Cardiac fibroblast (primary cell): Measurements from ENCODE around the gene HSPBP1.

Experiments
- DNase-seq, 2 donors: peaks; one replicate each; pipeline versions ENCODE4 v3.0.0 to v3.0.0-alpha.2; 2010; ENCODE audit warnings: low read depth in 2 of 2
- H3K4me3 ChIP-seq, 2 donors: replicated peaks in 1 of 2; 1 replicate in 1 of 2; 2 replicates in 1 of 2; pipeline ENCODE4 v1.5.1; 2011; ENCODE audit warnings: low read depth in 2 of 2, low read length in 2 of 2, mild to moderate bottlenecking in 2 of 2, moderate library complexity in 1 of 2
- CTCF ChIP-seq: IDR thresholded peaks from one replicate; pipeline ENCODE4 v1.5.1; 2011; ENCODE audit warnings: low read depth, mild to moderate bottlenecking, low read length, inconsistent platforms

HSPBP1 gene

GRCh38 chr19:55250262-55251036 lies 29.5 kb downstream of the HSPBP1 start:
- no peak for DNase-seq
- no peak overlapping the region for H3K4me3 ChIP-seq
- TF ChIP-seq CTCF = no peak

- no peak for TF ChIP-seq CTCF
- H3K4me3 ChIP-seq = no peak overlapping the region
- no peak for DNase-seq
Measured at GRCh38 chr19:55249841-55250240, 30.1 kb downstream of the HSPBP1 start.

GRCh38 chr19:55248704-55249103 lies 31.2 kb downstream of the HSPBP1 start:
- no peak overlapping the region for H3K4me3 ChIP-seq
- no peak for TF ChIP-seq CTCF
- no peak for DNase-seq

GRCh38 chr19:55248166-55248675 lies 31.7 kb downstream of the HSPBP1 start:
- no peak overlapping the region for H3K4me3 ChIP-seq
- TF ChIP-seq CTCF = no peak
- no peak for DNase-seq

GRCh38 chr19:55247621-55248099 lies 32.2 kb downstream of the HSPBP1 start:
- H3K4me3 ChIP-seq = no peak overlapping the region
- DNase-seq = peak; percentile 62 to 73
- TF ChIP-seq CTCF = no peak

- no peak overlapping the region for H3K4me3 ChIP-seq
- TF ChIP-seq CTCF = no peak
- DNase-seq = no peak
Measured at GRCh38 chr19:55246462-55247451, 33.2 kb downstream of the HSPBP1 start.
